OCI-LY1 (cell line): Measurements from ENCODE around the gene ZNF18.

Source experiments
- H2AFZ ChIP-seq: fragments of 200-600 bp; sonication (generic), shearing (Covaris generic); 2 replicates; pipeline ENCODE4 v1.6.0; 2014; ENCODE audit warnings: antibody characterized with exemption, mild to moderate bottlenecking, low read length
- H3F3A ChIP-seq: fragments of 200-600 bp; sonication (generic), shearing (Covaris generic); 2 replicates; pipeline ENCODE4 v1.6.0; 2014; ENCODE audit warnings: mild to moderate bottlenecking, antibody characterized with exemption, low read length, moderate library complexity; ENCODE audit not compliant: insufficient read depth
- H3K27ac ChIP-seq: fragments of 200-600 bp; sonication (generic); 2 replicates; pipeline ENCODE4 v1.5.1; 2014; ENCODE audit warnings: low read length, mixed run types, mild to moderate bottlenecking, low read depth; ENCODE audit not compliant: poor library complexity, severe bottlenecking
- H3K27me3 ChIP-seq: fragments of 200-600 bp; sonication (generic); 2 replicates; pipeline ENCODE4 v1.6.0; 2014; ENCODE audit warnings: antibody characterized with exemption, mild to moderate bottlenecking, low read length, moderate library complexity; ENCODE audit not compliant: insufficient read depth
- H3K36me3 ChIP-seq: fragments of 200-600 bp; sonication (generic); 2 replicates; pipeline ENCODE4 v1.6.1; 2014; ENCODE audit warnings: mild to moderate bottlenecking, antibody characterized with exemption, low read length, moderate library complexity, mixed read lengths; ENCODE audit not compliant: insufficient read depth
- H3K4me1 ChIP-seq: fragments of 200-600 bp; sonication (generic); 2 replicates; pipeline ENCODE4 v1.5.1; 2014; ENCODE audit warnings: mild to moderate bottlenecking, low read length, moderate library complexity; ENCODE audit not compliant: insufficient read depth, severe bottlenecking
- H3K4me2 ChIP-seq: fragments of 200-600 bp; sonication (generic), shearing (Covaris generic); 2 replicates; pipeline ENCODE4 v1.6.1; 2014; ENCODE audit warnings: low read length
- H3K4me3 ChIP-seq: fragments of 200-600 bp; sonication (generic); 2 replicates; pipeline ENCODE4 v1.5.1; 2014; ENCODE audit warnings: low read length, low read depth, mild to moderate bottlenecking, mixed read lengths; ENCODE audit not compliant: poor library complexity, severe bottlenecking
- H3K79me2 ChIP-seq: fragments of 200-600 bp; shearing (Covaris generic); 2 replicates; pipeline ENCODE4 v1.6.1; 2016; ENCODE audit warnings: mixed run types, low read length, mixed read lengths; ENCODE audit not compliant: insufficient read depth
- H3K9ac ChIP-seq: fragments of 200-600 bp; sonication (generic), shearing (Covaris generic); 2 replicates; pipeline ENCODE4 v1.6.1; 2014; ENCODE audit warnings: mild to moderate bottlenecking, low read length, mixed read lengths
- H3K9me2 ChIP-seq: fragments of 200-600 bp; sonication (generic), shearing (Covaris generic); 2 replicates; pipeline ENCODE4 v1.6.1; 2014; ENCODE audit warnings: low read depth, mild to moderate bottlenecking, low read length, mixed read lengths
- H3K9me3 ChIP-seq: fragments of 200-600 bp; shearing (Covaris generic); 2 replicates; pipeline ENCODE4 v1.6.1; 2014; ENCODE audit warnings: low read length, mixed read lengths
- H4K20me1 ChIP-seq: fragments of 200-600 bp; sonication (generic), shearing (Covaris generic); 2 replicates; pipeline ENCODE4 v1.6.0; 2016; ENCODE audit warnings: mild to moderate bottlenecking, low read length; ENCODE audit not compliant: insufficient read depth
- CTCF ChIP-seq: fragments of 200-600 bp; sonication (generic), shearing (Covaris generic); IDR thresholded peaks from 2 replicates; pipeline ENCODE4 v1.5.1; 2017; ENCODE audit warnings: mild to moderate bottlenecking, antibody characterized with exemption, low read length, moderate library complexity, mixed read lengths
- EZH2 ChIP-seq: fragments of 200-600 bp; sonication (generic), shearing (Covaris generic); IDR thresholded peaks from 2 replicates; pipeline ENCODE4 v1.8.0; 2017; ENCODE audit warnings: borderline replicate concordance, mixed run types, mild to moderate bottlenecking, antibody characterized with exemption, low read length, moderate library complexity, mixed read lengths

The ZNF18 gene

DNA sequence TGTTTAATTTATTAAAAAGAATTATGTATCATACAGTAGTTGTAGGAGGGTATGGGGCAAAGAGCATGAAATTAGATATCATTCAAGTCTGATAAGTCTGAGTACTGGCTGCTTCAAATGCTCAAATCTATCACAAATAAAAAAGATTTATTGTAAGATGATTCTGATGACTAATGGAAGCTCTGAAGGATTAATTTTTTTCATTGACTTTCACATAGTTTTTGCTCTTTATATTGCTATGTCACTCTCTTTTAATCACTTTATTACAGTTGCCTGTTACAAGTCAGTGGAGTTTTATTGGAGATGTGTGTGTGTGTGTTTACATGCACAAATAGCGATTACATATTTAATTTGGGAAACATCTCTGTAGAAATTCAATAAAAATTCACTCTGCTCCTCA, 38.4 kb upstream of the ZNF18 start:
- peaks cover 7% of the 10 kb centered on the region for H3K36me3 ChIP-seq
- H3K9ac ChIP-seq = no peak overlapping the region
- no peaks in the 10 kb centered on the region for H3K9me3 ChIP-seq
- peaks cover 33% of the 10 kb centered on the region for H3K79me2 ChIP-seq
- H3K27ac ChIP-seq = no peak overlapping the region
- H3K4me3 ChIP-seq = no peak overlapping the region
- H3K4me2 ChIP-seq = no peak overlapping the region
- H3K9me2 ChIP-seq = no peaks in the 10 kb centered on the region
- H2AFZ ChIP-seq = no peak overlapping the region
- TF ChIP-seq EZH2 (no peak), CTCF (no peak)
- 0 out of 2 replicates have a peak, but pooled peaks cover 2% of the 10 kb centered on the region for H4K20me1 ChIP-seq
- H3K4me1 ChIP-seq = no peaks in the 10 kb centered on the region
- no peaks in the 10 kb centered on the region for H3K27me3 ChIP-seq
- no peaks in the 10 kb centered on the region for H3F3A ChIP-seq

- Histone ChIP-seq H3K79me2 (peaks cover 33% of the 10 kb centered on the region), H3K9me3 (no peaks in the 10 kb centered on the region), H3K4me2 (no peak overlapping the region), H3K9ac (no peak overlapping the region), H3F3A (no peaks in the 10 kb centered on the region), H3K4me1 (no peaks in the 10 kb centered on the region), H4K20me1 (0 out of 2 replicates have a peak, but pooled peaks cover 2% of the 10 kb centered on the region), H3K9me2 (no peaks in the 10 kb centered on the region), H3K27ac (no peak overlapping the region), H3K27me3 (no peaks in the 10 kb centered on the region), H2AFZ (no peak overlapping the region), H3K4me3 (no peak overlapping the region), H3K36me3 (peaks cover 7% of the 10 kb centered on the region)
- TF ChIP-seq EZH2 (no peak), CTCF (no peak)
These were observed 37.3 kb upstream of the ZNF18 start for GRCh38 chr17:12034538-12034937.

- Histone ChIP-seq H3K79me2 (peaks cover 62% of the 10 kb centered on the region), H3K36me3 (no peaks in the 10 kb centered on the region; the same call in 1 of the 2 replicates), H3K9me3 (no peaks in the 10 kb centered on the region), H2AFZ (no peak overlapping the region), H3K4me3 (no peak overlapping the region), H3K27ac (no peak overlapping the region), H3K4me1 (no peaks in the 10 kb centered on the region), H3K27me3 (no peaks in the 10 kb centered on the region), H3K9ac (no peak overlapping the region), H3F3A (no peaks in the 10 kb centered on the region), H4K20me1 (0 out of 2 replicates have a peak, but pooled peaks cover 2% of the 10 kb centered on the region), H3K4me2 (no peak overlapping the region), H3K9me2 (no peaks in the 10 kb centered on the region)
- TF ChIP-seq CTCF (no peak), EZH2 (no peak)
These were observed 31.3 kb upstream of the ZNF18 start for GRCh38 chr17:12028611-12029010.
